SK-N-SH (cell line): ENCODE data around the gene ARHGAP6. TPM values are rescaled to one million over a fixed set of nuclear protein-coding genes. Genes with fewer than 3 reads are reported as not detected.

Experiments used
- CTCF ChIA-PET: fragments of 300-600, 350-600 bp; formaldehyde crosslinking; extraction: SDS; loops from one replicate; lab custom pipeline; 2021; lab: Yijun Ruan, JAX
- POLR2A ChIA-PET: fragments of 350-600 bp; sonication (Branson Sonifier 250); formaldehyde crosslinking; extraction: SDS; loops from one replicate; lab custom pipeline; 2020; ENCODE audit warnings: antibody characterized with exemption, inconsistent platforms; lab: Yijun Ruan, JAX
- DNase-seq: peaks from one replicate; pipeline ENCODE4 v3.0.0; 2012
- H2AFZ ChIP-seq: fragments of 200-600 bp; sonication (generic); 2 replicates; pipeline ENCODE4 v1.8.1; 2016; ENCODE audit warnings: antibody characterized with exemption, mild to moderate bottlenecking, low read depth
- H3F3A ChIP-seq: fragments of 200-600 bp; sonication (generic); replicated peaks from 2 replicates; pipeline ENCODE3; 2016; ENCODE audit warnings: antibody characterized with exemption, mild to moderate bottlenecking; ENCODE audit not compliant: insufficient read depth
- H3K27ac ChIP-seq, 2 experiments: fragments of 200-500 bp in 1 of 2; fragments of 200-600 bp in 1 of 2; sonication (Bioruptor generic) in 1 of 2; sonication (generic), shearing (Covaris generic) in 1 of 2; 2 replicates each; pipeline versions ENCODE4 v1.5.1 to v1.6.1; 2014 to 2016; ENCODE audit warnings: low read depth in 2 of 2, inconsistent platforms in 1 of 2, low read length in 1 of 2, mild to moderate bottlenecking in 1 of 2, mixed read lengths in 1 of 2
- H3K27me3 ChIP-seq: fragments of 200-600 bp; sonication (generic), shearing (Covaris generic); 2 replicates; pipeline ENCODE4 v1.6.1; 2016; ENCODE audit warnings: mixed run types; ENCODE audit not compliant: insufficient read depth
- H3K36me3 ChIP-seq, 2 experiments: fragments of 200-500 bp in 1 of 2; fragments of 200-600 bp in 1 of 2; sonication (Bioruptor generic) in 1 of 2; sonication (generic) in 1 of 2; replicated peaks in 1 of 2; 2 replicates each; pipeline versions ENCODE3 to v1.5.1; 2014 to 2016; ENCODE audit warnings: low read length in 1 of 2, mild to moderate bottlenecking in 1 of 2; ENCODE audit not compliant: insufficient read depth in 2 of 2, control insufficient read depth in 1 of 2
- H3K4me1 ChIP-seq, 2 experiments: fragments of 200-500 bp in 1 of 2; fragments of 200-600 bp in 1 of 2; sonication (Bioruptor generic) in 1 of 2; sonication (generic), shearing (Covaris generic) in 1 of 2; 2 replicates each; pipeline versions ENCODE4 v1.5.1 to v1.6.1; 2014 to 2016; ENCODE audit warnings: low read depth in 1 of 2, low read length in 1 of 2, mixed run types in 1 of 2; ENCODE audit not compliant: insufficient read depth in 2 of 2, control insufficient read depth in 1 of 2
- H3K4me2 ChIP-seq: fragments of 200-600 bp; sonication (generic), shearing (Covaris generic); 2 replicates; pipeline ENCODE4 v1.6.1; 2017; ENCODE audit warnings: mixed run types
- H3K4me3 ChIP-seq, 2 experiments: fragments of 200-500 bp in 1 of 2; fragments of 200-600 bp in 1 of 2; sonication (Bioruptor generic) in 1 of 2; sonication (generic), shearing (Covaris generic) in 1 of 2; 2 replicates each; pipeline versions ENCODE4 v1.5.1 to v1.8.1; 2014 to 2016; ENCODE audit warnings: low read depth in 2 of 2, inconsistent platforms in 1 of 2, low read length in 1 of 2, mild to moderate bottlenecking in 1 of 2, mixed read lengths in 1 of 2, moderate library complexity in 1 of 2
- H3K79me2 ChIP-seq: fragments of 200-600 bp; sonication (generic); 2 replicates; pipeline ENCODE4 v1.8.1; 2017; ENCODE audit warnings: mild to moderate bottlenecking; ENCODE audit not compliant: insufficient read depth
- H3K9ac ChIP-seq: fragments of 200-600 bp; sonication (generic); 2 replicates; pipeline ENCODE4 v1.6.1; 2017; ENCODE audit warnings: mixed run types
- H3K9me2 ChIP-seq: fragments of 200-600 bp; sonication (generic); 2 replicates; pipeline ENCODE4 v1.6.1; 2017; ENCODE audit warnings: mixed run types
- H3K9me3 ChIP-seq: fragments of 200-600 bp; sonication (generic); 2 replicates; pipeline ENCODE4 v1.6.1; 2017; ENCODE audit warnings: mixed run types, mild to moderate bottlenecking, moderate library complexity
- H4K20me1 ChIP-seq: fragments of 200-600 bp; sonication (generic); 2 replicates; pipeline ENCODE4 v1.6.1; 2017; ENCODE audit warnings: mild to moderate bottlenecking, mixed run types; ENCODE audit not compliant: insufficient read depth
- ELF1 ChIP-seq: IDR thresholded peaks from 2 replicates; pipeline ENCODE4 v1.4.0; 2012
- EP300 ChIP-seq, 2 experiments: IDR thresholded peaks; 2 replicates each; pipeline versions ENCODE4 v1.4.0 to v1.6.1; 2012; ENCODE audit warnings: borderline replicate concordance in 1 of 2, low read depth in 1 of 2, low read length in 1 of 2
- FOXJ3 ChIP-seq: sonication (generic); formaldehyde crosslinking; IDR thresholded peaks from 2 replicates; pipeline ENCODE4 v1.5.1; 2020; ENCODE audit warnings: mild to moderate bottlenecking, missing genetic modification reagents
- FOXM1 ChIP-seq: IDR thresholded peaks from 2 replicates; pipeline ENCODE4 v1.4.0; 2012; ENCODE audit warnings: low read depth, mild to moderate bottlenecking
- GABPA ChIP-seq: IDR thresholded peaks from 2 replicates; pipeline ENCODE4 v1.4.0; 2012; ENCODE audit warnings: low read depth, mild to moderate bottlenecking
- GATA2 ChIP-seq: sonication (generic); formaldehyde crosslinking; IDR thresholded peaks from 2 replicates; pipeline ENCODE4 v1.5.0; 2020; ENCODE audit warnings: mild to moderate bottlenecking, missing genetic modification reagents
- JUND ChIP-seq: IDR thresholded peaks from 2 replicates; pipeline ENCODE4 v1.4.0; 2012
- MEF2A ChIP-seq: IDR thresholded peaks from 2 replicates; pipeline ENCODE4 v1.4.0; 2012; ENCODE audit warnings: low read depth, borderline replicate concordance
- NFIC ChIP-seq: IDR thresholded peaks from 2 replicates; pipeline ENCODE4 v1.4.0; 2012; ENCODE audit warnings: borderline replicate concordance
- NRF1 ChIP-seq: IDR thresholded peaks from 2 replicates; pipeline ENCODE4 v1.6.1; 2012; ENCODE audit warnings: low read depth, mild to moderate bottlenecking, low read length
- POLR2AphosphoS5 ChIP-seq: IDR thresholded peaks from 2 replicates; pipeline ENCODE4 v1.6.1; 2012; ENCODE audit warnings: low read depth, low read length
- RCOR1 ChIP-seq: fragments of 150-350 bp; IDR thresholded peaks from 2 replicates; pipeline ENCODE4 v1.6.1; 2017; ENCODE audit warnings: antibody characterized with exemption, low read length
- RXRA ChIP-seq: IDR thresholded peaks from 2 replicates; pipeline ENCODE4 v1.4.0; 2012; ENCODE audit warnings: low read depth, mild to moderate bottlenecking, borderline replicate concordance
- SIN3A ChIP-seq: IDR thresholded peaks from 2 replicates; pipeline ENCODE4 v1.6.1; 2012; ENCODE audit warnings: low read depth, mild to moderate bottlenecking, low read length, moderate library complexity, borderline replicate concordance
- SMC3 ChIP-seq: IDR thresholded peaks from 2 replicates; pipeline ENCODE4 v1.6.1; 2012; ENCODE audit warnings: low read depth, low read length, improper control_type of control experiment
- TCF12 ChIP-seq: IDR thresholded peaks from 2 replicates; pipeline ENCODE4 v1.4.0; 2012
- YY1 ChIP-seq: IDR thresholded peaks from 2 replicates; pipeline ENCODE4 v1.4.0; 2012; ENCODE audit warnings: low read depth, mild to moderate bottlenecking
- WGBS: methylation state at CpG from one replicate; pipeline ENCODE4 v1.1.6; 2017; ENCODE audit warnings: low lambda C conversion rate; 5-methylcytosine and 5-hydroxymethylcytosine counted together
- polyA plus RNA-seq, 3 experiments: library from polyadenylated mRNA; depleted of rRNA; stranded (reverse); fragments of >200 nt; gene quantifications; 2 replicates each; pipeline ENCODE4 v1.2.3, GENCODE V29; 2012
- TF ChIP-seq, protein P1 (sequence below): fragments of 150-350 bp; IDR thresholded peaks from 2 replicates; pipeline ENCODE4 v1.6.1; 2017; ENCODE audit warnings: antibody characterized with exemption, low read length, low read depth, borderline replicate concordance
- TF ChIP-seq, protein P2 (sequence below): IDR thresholded peaks from 2 replicates; pipeline ENCODE4 v1.4.0; 2012; ENCODE audit warnings: low read depth, borderline replicate concordance

ARHGAP6 gene
- polyA plus RNA-seq, 1 of the 3 experiments (the other 2 are of a cell fraction) = 0.16 TPM

DNA sequence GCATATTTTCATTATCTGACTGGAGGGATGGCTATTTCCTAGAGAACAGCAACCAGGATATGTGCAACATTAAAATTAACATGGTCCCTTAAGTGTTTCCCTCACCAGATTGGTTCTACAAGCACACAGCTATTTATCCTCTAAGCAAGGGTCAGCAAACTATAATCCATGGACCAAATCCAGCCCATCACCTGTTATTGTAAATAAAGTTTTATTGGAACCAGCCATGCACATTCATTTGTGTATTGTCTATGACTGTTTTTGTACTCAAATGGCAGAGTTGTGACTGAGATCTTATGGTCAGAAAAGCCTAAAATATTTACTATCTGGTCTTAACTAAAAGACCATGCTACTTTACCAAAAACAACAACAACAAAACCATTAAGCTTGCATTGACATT, 294.6 kb downstream of the ARHGAP6 start:
- no peak overlapping the region for H2AFZ ChIP-seq
- H3K9ac ChIP-seq = no peak overlapping the region
- CTCF ChIA-PET = interaction anchor here (1.8 kb wide), 1 partner anchor 10 kb away, joined by 16 read pairs; no protein-coding TSS in a partner anchor
- H3K4me3 ChIP-seq = no peak overlapping the region
- POLR2A ChIA-PET = no interaction called here
- no peaks in the 10 kb centered on the region for H3K9me2 ChIP-seq
- no peaks in the 10 kb centered on the region for H3K27me3 ChIP-seq
- H3F3A ChIP-seq = no peaks in the 10 kb centered on the region
- H3K4me1 ChIP-seq = no peaks in the 10 kb centered on the region
- no peaks in the 10 kb centered on the region for H3K9me3 ChIP-seq
- no peak overlapping the region for H3K4me2 ChIP-seq
- H3K36me3 ChIP-seq = no peaks in the 10 kb centered on the region
- no peaks in the 10 kb centered on the region for H3K79me2 ChIP-seq
- no peak for DNase-seq
- TF ChIP-seq TCF12 (no peak), JUND (no peak), SIN3A (no peak), ELF1 (no peak)
- H4K20me1 ChIP-seq = no peaks in the 10 kb centered on the region
- H3K27ac ChIP-seq = no peak overlapping the region

DNA sequence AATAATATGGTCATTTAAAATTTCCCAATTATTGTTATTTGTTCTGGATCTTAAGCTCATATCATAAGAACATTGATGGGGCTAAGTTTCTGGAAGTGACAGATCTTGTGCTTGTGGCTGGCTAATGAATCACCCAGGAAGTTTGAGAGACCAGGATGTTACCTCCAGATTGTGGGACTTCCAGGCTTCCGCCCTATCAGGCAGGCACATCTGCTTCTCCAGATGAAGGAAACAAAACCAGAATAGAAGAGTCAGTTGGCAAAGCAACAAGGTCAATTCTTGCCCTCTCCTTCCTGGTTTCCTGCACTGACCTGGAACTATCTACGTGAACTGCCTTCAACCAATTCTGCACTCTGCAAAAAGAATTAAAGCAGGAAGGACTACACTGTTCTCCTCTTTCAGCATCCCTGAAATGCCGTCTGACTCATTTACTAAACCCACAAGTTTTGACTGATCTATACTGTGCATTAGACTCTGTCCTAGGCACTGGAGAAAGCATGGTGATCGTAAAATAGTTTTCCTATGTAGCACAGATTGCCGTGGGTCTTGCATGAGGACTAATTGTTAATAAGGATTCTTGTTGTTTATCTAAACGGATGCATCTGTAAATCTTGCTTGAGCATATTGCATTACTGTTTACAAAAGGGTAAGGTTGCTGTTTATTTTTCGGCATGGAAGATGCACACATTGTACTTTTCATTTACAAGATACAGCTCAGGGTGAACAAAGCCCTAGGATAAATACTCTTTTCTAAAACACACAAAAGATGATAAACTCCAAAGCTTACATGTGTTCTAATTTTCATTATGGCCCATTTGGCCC, 297.9 kb downstream of the ARHGAP6 start:
- ChIA-PET POLR2A (no interaction called here), CTCF (interaction anchor here (1.3 to 2.3 kb wide), 4 partner anchors 9 to 14 kb away, joined by 3 to 15 read pairs (median 4); no protein-coding TSS in a partner anchor)
- Histone ChIP-seq H3K9me2 (no peaks in the 10 kb centered on the region), H3K9ac (no peak overlapping the region), H4K20me1 (no peaks in the 10 kb centered on the region), H3K4me2 (no peak overlapping the region), H3K4me1 (no peaks in the 10 kb centered on the region), H3K27ac (no peak overlapping the region), H3K9me3 (no peaks in the 10 kb centered on the region), H3K4me3 (no peak overlapping the region), H3F3A (no peaks in the 10 kb centered on the region), H3K27me3 (no peaks in the 10 kb centered on the region), H2AFZ (no peak overlapping the region)
- no peak for DNase-seq
- 35% methylated on average over 7 of the region's 7 CpGs for WGBS
- TF ChIP-seq FOXM1 = no peak
- TF ChIP-seq YY1 = no peak
- no peak for TF ChIP-seq GATA2 (CRISPR knock-in tag)
- TF ChIP-seq, all 33 proteins: peak for 0
- Histone ChIP-seq H3K36me3 (no peaks in the 10 kb centered on the region), H3K79me2 (no peaks in the 10 kb centered on the region)

DNA sequence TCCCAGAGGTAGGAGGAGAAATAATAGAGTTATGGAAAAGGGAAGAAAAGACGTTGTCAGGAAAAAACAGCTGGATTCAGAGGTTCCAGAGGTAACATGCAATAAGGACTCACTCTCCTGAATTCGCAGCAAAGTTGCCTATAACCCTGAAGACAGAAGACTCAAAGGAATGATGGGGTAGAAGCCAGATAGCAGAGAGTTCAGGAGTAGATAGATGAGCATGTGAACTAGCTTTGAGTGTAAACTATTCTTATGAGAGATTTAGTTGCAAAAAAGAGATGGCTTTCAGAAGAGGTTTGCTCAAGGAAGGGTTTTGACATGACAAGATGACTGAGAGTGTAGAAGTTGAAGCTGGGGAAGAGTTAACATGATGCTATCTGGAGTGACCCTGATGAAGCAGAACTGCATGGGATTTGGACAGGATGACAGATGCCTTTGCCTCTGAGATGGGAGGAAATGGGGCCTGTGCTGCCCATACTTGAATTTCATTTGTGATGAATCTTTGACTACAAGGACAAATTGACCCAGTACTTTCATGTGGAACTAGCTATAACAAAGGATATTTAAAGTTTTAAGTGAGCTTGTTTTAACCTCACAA, 298.6 kb downstream of the ARHGAP6 start:
- DNase-seq = no peak
- H3K36me3 ChIP-seq = no peaks in the 10 kb centered on the region
- no peaks in the 10 kb centered on the region for H4K20me1 ChIP-seq
- no peak overlapping the region for H3K9ac ChIP-seq
- WGBS = 17% methylated on average over 2 of the region's 2 CpGs
- H3K27me3 ChIP-seq = no peaks in the 10 kb centered on the region
- no peak overlapping the region for H3K4me3 ChIP-seq
- H3K9me2 ChIP-seq = no peaks in the 10 kb centered on the region
- H3K4me2 ChIP-seq = no peak overlapping the region
- no peaks in the 10 kb centered on the region for H3K9me3 ChIP-seq
- no peak overlapping the region for H2AFZ ChIP-seq
- no peaks in the 10 kb centered on the region for H3K79me2 ChIP-seq
- ChIA-PET POLR2A (no interaction called here), CTCF (interaction anchor here (1.3 to 1.4 kb wide), 2 partner anchors 12 to 14 kb away, joined by 3 to 4 read pairs; no protein-coding TSS in a partner anchor)
- H3K27ac ChIP-seq = no peak overlapping the region
- H3F3A ChIP-seq = no peaks in the 10 kb centered on the region
- H3K4me1 ChIP-seq = no peaks in the 10 kb centered on the region
- TF ChIP-seq FOXJ3 (CRISPR knock-in tag) (no peak), POLR2AphosphoS5 (no peak), GABPA (no peak), MEF2A (no peak), EP300 (IDR thresholded peaks at IDR 0.05; ENCODE audit: borderline replicate concordance in 1 of 2, low read depth in 1 of 2, low read length in 1 of 2) (no peak), SMC3 (no peak), RCOR1 (no peak), NFIC (no peak), RXRA (no peak), TCF12 (no peak), NRF1 (no peak)
- TF ChIP-seq, protein P1, sequence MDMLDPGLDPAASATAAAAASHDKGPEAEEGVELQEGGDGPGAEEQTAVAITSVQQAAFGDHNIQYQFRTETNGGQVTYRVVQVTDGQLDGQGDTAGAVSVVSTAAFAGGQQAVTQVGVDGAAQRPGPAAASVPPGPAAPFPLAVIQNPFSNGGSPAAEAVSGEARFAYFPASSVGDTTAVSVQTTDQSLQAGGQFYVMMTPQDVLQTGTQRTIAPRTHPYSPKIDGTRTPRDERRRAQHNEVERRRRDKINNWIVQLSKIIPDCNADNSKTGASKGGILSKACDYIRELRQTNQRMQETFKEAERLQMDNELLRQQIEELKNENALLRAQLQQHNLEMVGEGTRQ = no peak
- TF ChIP-seq, protein P2, sequence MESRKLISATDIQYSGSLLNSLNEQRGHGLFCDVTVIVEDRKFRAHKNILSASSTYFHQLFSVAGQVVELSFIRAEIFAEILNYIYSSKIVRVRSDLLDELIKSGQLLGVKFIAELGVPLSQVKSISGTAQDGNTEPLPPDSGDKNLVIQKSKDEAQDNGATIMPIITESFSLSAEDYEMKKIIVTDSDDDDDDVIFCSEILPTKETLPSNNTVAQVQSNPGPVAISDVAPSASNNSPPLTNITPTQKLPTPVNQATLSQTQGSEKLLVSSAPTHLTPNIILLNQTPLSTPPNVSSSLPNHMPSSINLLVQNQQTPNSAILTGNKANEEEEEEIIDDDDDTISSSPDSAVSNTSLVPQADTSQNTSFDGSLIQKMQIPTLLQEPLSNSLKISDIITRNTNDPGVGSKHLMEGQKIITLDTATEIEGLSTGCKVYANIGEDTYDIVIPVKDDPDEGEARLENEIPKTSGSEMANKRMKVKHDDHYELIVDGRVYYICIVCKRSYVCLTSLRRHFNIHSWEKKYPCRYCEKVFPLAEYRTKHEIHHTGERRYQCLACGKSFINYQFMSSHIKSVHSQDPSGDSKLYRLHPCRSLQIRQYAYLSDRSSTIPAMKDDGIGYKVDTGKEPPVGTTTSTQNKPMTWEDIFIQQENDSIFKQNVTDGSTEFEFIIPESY = no peak
